GM18502 (cell line): ENCODE results near the gene FCRL3.
"Not testable (repeated sequence)": the region's sequence is repeated elsewhere in the genome, so short reads cannot be mapped to it uniquely, and the experiment has no call there.

Experiments used
- ATAC-seq: cut with Tn5 transposase; IDR thresholded peaks from one replicate; pipeline ENCODE4 v1.9.1; 2021; ENCODE audit warnings: mild to moderate bottlenecking; ENCODE audit not compliant: unreplicated experiment, poor library complexity

FCRL3 gene

GRCh38 chr1:157700732-157701131 lies at the start of gene FCRL3:
Gene FCRL3, minus strand, starts transcription at chr1:157700769. Its CDS starts 280 bp downstream, at chr1:157700489.
- no peak for ATAC-seq

- ATAC-seq = no peak
Observed at GRCh38 chr1:157748262-157748817, 47.8 kb upstream of the FCRL3 start.

GRCh38 chr1:157739229-157739901 lies 38.8 kb upstream of the FCRL3 start:
- no peak for ATAC-seq

- ATAC-seq = not testable (repeated sequence)
Observed at GRCh38 chr1:157735991-157736390, 35.4 kb upstream of the FCRL3 start.

GRCh38 chr1:157734321-157734720 lies 33.8 kb upstream of the FCRL3 start:
- ATAC-seq = no peak

GRCh38 chr1:157732755-157733154 lies 32.2 kb upstream of the FCRL3 start:
- no peak for ATAC-seq

- ATAC-seq = no peak
Observed at GRCh38 chr1:157725221-157725577, 24.6 kb upstream of the FCRL3 start.

- ATAC-seq = no peak
Observed at GRCh38 chr1:157724537-157725220, 24.1 kb upstream of the FCRL3 start.

GRCh38 chr1:157723157-157723556 lies 22.6 kb upstream of the FCRL3 start:
- ATAC-seq = no peak

- ATAC-seq = no peak
Observed at GRCh38 chr1:157721985-157722384, 21.4 kb upstream of the FCRL3 start.

- no peak for ATAC-seq
Observed at GRCh38 chr1:157715736-157716135, 15.2 kb upstream of the FCRL3 start.

GRCh38 chr1:157711802-157712201 lies 11.2 kb upstream of the FCRL3 start:
- ATAC-seq = no peak

- no peak for ATAC-seq
Observed at GRCh38 chr1:157704878-157705277, 4.3 kb upstream of the FCRL3 start.

GRCh38 chr1:157703981-157704380 lies 3.4 kb upstream of the FCRL3 start:
- ATAC-seq = no peak

- ATAC-seq = no peak
Observed at GRCh38 chr1:157702308-157702825, 1.8 kb upstream of the FCRL3 start.

- no peak for ATAC-seq
Observed at GRCh38 chr1:157700305-157700704, 264 bp downstream of the FCRL3 start.

- no peak for ATAC-seq
Observed at GRCh38 chr1:157697781-157698569, 2.6 kb downstream of the FCRL3 start.

- no peak for ATAC-seq
Observed at GRCh38 chr1:157696966-157697628, 3.5 kb downstream of the FCRL3 start.

GRCh38 chr1:157695417-157695816 lies 5.2 kb downstream of the FCRL3 start:
- ATAC-seq = no peak

GRCh38 chr1:157691285-157691920 lies 9.2 kb downstream of the FCRL3 start:
- no peak for ATAC-seq
